ENCODE data around the gene MMD. TPM values are rescaled to one million over a fixed set of nuclear protein-coding genes. Genes with fewer than 3 reads are reported as not detected.

Gene MMD
- total and polyA plus RNA-seq, 8 donors, result 1.1 to 7.0 (median 4.1) TPM

GRCh38 chr17:55395803-55396505 lies 25.7 kb downstream of the MMD start:
- Histone ChIP-seq H3K27me3 (no peaks in the 10 kb centered on the region), H3K9me3 (no peaks in the 10 kb centered on the region), H3K36me3 (no peaks in the 10 kb centered on the region), H3K4me1 (no peaks in the 10 kb centered on the region), H3K4me3 (no peak overlapping the region), H3K27ac (no peak overlapping the region)
- 90 to 94% methylated on average over 5 of the region's 5 CpGs for WGBS, 2 donors
- FAIRE-seq (no peak), ATAC-seq (no peak), DNase-seq (no peak)
- intact Hi-C loops (cut with DNase I), result no loop called here
- TF ChIP-seq CTCF (IDR thresholded peaks at IDR 0.05), result no peak

GRCh38 chr17:55394357-55395021 lies 27.1 kb downstream of the MMD start:
- no peak for FAIRE-seq
- H3K9me3 ChIP-seq, result no peaks in the 10 kb centered on the region
- intact Hi-C loops (cut with DNase I), result no loop called here
- DNase-seq, result no peak
- TF ChIP-seq CTCF (IDR thresholded peaks at IDR 0.05), result no peak
- no peaks in the 10 kb centered on the region for H3K27me3 ChIP-seq
- no peaks in the 10 kb centered on the region for H3K36me3 ChIP-seq
- peak in 3 of 4 donors; percentile 21 to 82 (median 67) for ATAC-seq
- H3K4me3 ChIP-seq, result no peak overlapping the region
- 69 to 71% methylated on average over 6 of the region's 6 CpGs for WGBS, 2 donors
- no peak overlapping the region for H3K27ac ChIP-seq
- no peaks in the 10 kb centered on the region for H3K4me1 ChIP-seq

GRCh38 chr17:55391764-55392467 lies 29.7 kb downstream of the MMD start:
- no peaks in the 10 kb centered on the region for H3K9me3 ChIP-seq
- TF ChIP-seq CTCF (IDR thresholded peaks at IDR 0.05), result no peak
- intact Hi-C loops (cut with DNase I), result no loop called here
- no peak for FAIRE-seq
- no peak overlapping the region for H3K27ac ChIP-seq
- no peaks in the 10 kb centered on the region for H3K27me3 ChIP-seq
- no peak for DNase-seq
- WGBS, 2 donors, result 92 to 96% methylated on average over 3 of the region's 3 CpGs
- no peak for ATAC-seq
- H3K36me3 ChIP-seq, result no peaks in the 10 kb centered on the region
- H3K4me3 ChIP-seq, result no peak overlapping the region
- no peaks in the 10 kb centered on the region for H3K4me1 ChIP-seq

GRCh38 chr17:55391244-55391757 lies 30.3 kb downstream of the MMD start:
- no peak for TF ChIP-seq CTCF (IDR thresholded peaks at IDR 0.05)
- 91 to 97% methylated on average over 4 of the region's 4 CpGs for WGBS, 2 donors
- H3K27me3 ChIP-seq, result no peaks in the 10 kb centered on the region
- no peak overlapping the region for H3K4me3 ChIP-seq
- FAIRE-seq (no peak), ATAC-seq (no peak), DNase-seq (no peak)
- H3K9me3 ChIP-seq, result no peaks in the 10 kb centered on the region
- H3K27ac ChIP-seq, result no peak overlapping the region
- H3K36me3 ChIP-seq, result no peaks in the 10 kb centered on the region
- intact Hi-C loops (cut with DNase I), result no loop called here
- no peaks in the 10 kb centered on the region for H3K4me1 ChIP-seq

Data from pancreas (tissue), 10 donors.